CD14-positive monocyte (primary cell): ENCODE results near the gene DAGLA. TPM values are rescaled to one million over a fixed set of nuclear protein-coding genes. Genes with fewer than 3 reads are reported as not detected.
"Not testable (repeated sequence)": the region's sequence is repeated elsewhere in the genome, so short reads cannot be mapped to it uniquely, and the experiment has no call there.

Experiments used
- DNase-seq, 3 donors: peaks; one replicate each; pipeline ENCODE4 v3.0.0-alpha.2; 2011 to 2022
- H2AFZ ChIP-seq: 2 replicates; pipeline ENCODE4 v1.6.0; 2012; ENCODE audit warnings: mild to moderate bottlenecking, low read depth, low read length, inconsistent platforms; ENCODE audit not compliant: insufficient read depth, poor library complexity, severe bottlenecking
- H3K27ac ChIP-seq, 2 donors: 1 replicate in 1 of 2; 2 replicates in 1 of 2; pipeline ENCODE4 v1.5.1; 2012 to 2013; ENCODE audit warnings: low read length in 2 of 2, control low read depth in 1 of 2, inconsistent platforms in 1 of 2, low read depth in 1 of 2, mild to moderate bottlenecking in 1 of 2
- H3K27me3 ChIP-seq, 2 donors: one replicate each; pipeline versions ENCODE4 v1.6.0 to v1.6.1; 2011 to 2013; ENCODE audit warnings: low read length in 2 of 2; ENCODE audit not compliant: control insufficient read depth in 2 of 2, insufficient read depth in 2 of 2
- H3K36me3 ChIP-seq, 2 donors: replicated peaks in 1 of 2; 1 replicate in 1 of 2; 2 replicates in 1 of 2; pipeline versions ENCODE4 v1.5.1 to v1.6.1; 2012 to 2013; ENCODE audit warnings: low read length in 2 of 2, control low read depth in 1 of 2, inconsistent platforms in 1 of 2, mild to moderate bottlenecking in 1 of 2; ENCODE audit not compliant: insufficient read depth in 2 of 2, control insufficient read depth in 1 of 2
- H3K4me1 ChIP-seq, 2 donors: 1 replicate in 1 of 2; 2 replicates in 1 of 2; pipeline versions ENCODE4 v1.5.1 to v1.6.1; 2012 to 2013; ENCODE audit warnings: low read length in 2 of 2, control low read depth in 1 of 2, inconsistent platforms in 1 of 2, mild to moderate bottlenecking in 1 of 2, moderate library complexity in 1 of 2; ENCODE audit not compliant: insufficient read depth in 2 of 2, control insufficient read depth in 1 of 2
- H3K4me2 ChIP-seq: replicated peaks from 2 replicates; pipeline ENCODE3; 2012; ENCODE audit warnings: low read length, moderate library complexity, mild to moderate bottlenecking; ENCODE audit not compliant: poor library complexity, severe bottlenecking; ENCODE audit errors: extremely low read depth
- H3K4me3 ChIP-seq, 3 experiments: fragments of 200-600 bp in 1 of 3; sonication (generic) in 1 of 3; replicated peaks in 1 of 3; 1 replicate in 2 of 3; 2 replicates in 1 of 3; pipeline ENCODE4 v1.5.1; 2011 to 2013; ENCODE audit warnings: low read length in 3 of 3, mild to moderate bottlenecking in 3 of 3, control low read depth in 2 of 3, low read depth in 2 of 3, inconsistent platforms in 1 of 3, moderate library complexity in 1 of 3
- H3K79me2 ChIP-seq: 2 replicates; pipeline ENCODE4 v1.6.0; 2012; ENCODE audit warnings: mild to moderate bottlenecking, control low read depth, inconsistent platforms, low read length, moderate library complexity; ENCODE audit not compliant: insufficient read depth
- H3K9ac ChIP-seq: 2 replicates; pipeline ENCODE4 v1.6.0; 2017; ENCODE audit warnings: low read length, mild to moderate bottlenecking; ENCODE audit not compliant: insufficient read depth, poor library complexity, severe bottlenecking
- H3K9me3 ChIP-seq, 2 donors: replicated peaks in 1 of 2; 1 replicate in 1 of 2; 2 replicates in 1 of 2; pipeline versions ENCODE4 v1.5.1 to v1.6.1; 2012 to 2013; ENCODE audit warnings: low read length in 2 of 2, control low read depth in 1 of 2; ENCODE audit not compliant: control insufficient read depth in 1 of 2, insufficient read depth in 1 of 2
- H4K20me1 ChIP-seq: 2 replicates; pipeline ENCODE4 v1.6.0; 2012; ENCODE audit warnings: mild to moderate bottlenecking, low read length, control low read depth, moderate library complexity; ENCODE audit not compliant: insufficient read depth
- H3K27ac Mint-ChIP-seq, 7 donors: one replicate each; pipeline ENCODE4 v1.8.0; 2020; ENCODE audit warnings: mild to moderate bottlenecking in 7 of 7, mixed read lengths in 7 of 7, moderate library complexity in 6 of 7, inconsistent platforms in 2 of 7
- H3K27me3 Mint-ChIP-seq, 3 donors: one replicate each; pipeline ENCODE4 v1.8.0; 2021 to 2022; ENCODE audit warnings: low read depth in 3 of 3, mild to moderate bottlenecking in 3 of 3, mixed read lengths in 3 of 3, moderate library complexity in 3 of 3, inconsistent platforms in 1 of 3
- H3K36me3 Mint-ChIP-seq, 2 donors: one replicate each; pipeline ENCODE4 v1.8.0; 2020; ENCODE audit warnings: mixed read lengths in 2 of 2, inconsistent platforms in 1 of 2, mild to moderate bottlenecking in 1 of 2
- H3K4me1 Mint-ChIP-seq: one replicate; pipeline ENCODE4 v1.8.0; 2020; ENCODE audit warnings: mild to moderate bottlenecking, mixed read lengths
- H3K4me3 Mint-ChIP-seq, 2 donors: one replicate each; pipeline ENCODE4 v1.8.0; 2020; ENCODE audit warnings: mild to moderate bottlenecking in 2 of 2, mixed read lengths in 2 of 2, moderate library complexity in 1 of 2
- H3K9me3 Mint-ChIP-seq, 7 donors: one replicate each; pipeline ENCODE4 v1.8.0; 2020 to 2022; ENCODE audit warnings: mixed read lengths in 7 of 7, mild to moderate bottlenecking in 6 of 7, moderate library complexity in 6 of 7, inconsistent platforms in 2 of 7
- CTCF ChIP-seq: fragments of 200-600 bp; IDR thresholded peaks from one replicate; pipeline ENCODE4 v1.8.0; 2022; ENCODE audit warnings: antibody characterized with exemption, mild to moderate bottlenecking
- WGBS: methylation state at CpG from one replicate; pipeline ENCODE4 v1.1.5; 2013; ENCODE audit warnings: missing lambda C conversion rate; ENCODE audit not compliant: insufficient coverage; 5-methylcytosine and 5-hydroxymethylcytosine counted together
- intact Hi-C, 2 donors: fragments of 100-400 bp; cut with micrococcal nuclease; formaldehyde crosslinking; loops; one replicate each; pipeline versions ENCODE4 v1.15.0 to v1.15.1; 2023
- polyA plus RNA-seq, 3 donors: library from polyadenylated mRNA; depleted of rRNA in 1 of 3; unstranded in 2 of 3; stranded (reverse) in 1 of 3; fragments of 300-500 nt in 2 of 3; fragments of >200 nt in 1 of 3; fragmentation: Illumina TruSeq in 2 of 3; gene quantifications; 1 replicate in 2 of 3; 2 replicates in 1 of 3; pipeline ENCODE4 v1.2.3, GENCODE V29; 2012 to 2021

The DAGLA gene
- polyA plus RNA-seq, 3 donors = 0.16 to 6.7 (median 0.73) TPM

- H3K4me3 Mint-ChIP-seq = peak overlapping the region in 1 of 2 donors; percentile 53
- peak overlapping the region; percentile 32 for H2AFZ ChIP-seq
- DNase-seq = peak; percentile 64 to 71 (median 68)
Measured at GRCh38 chr11:61671527-61671926, 8.7 kb upstream of the DAGLA start.

DNA sequence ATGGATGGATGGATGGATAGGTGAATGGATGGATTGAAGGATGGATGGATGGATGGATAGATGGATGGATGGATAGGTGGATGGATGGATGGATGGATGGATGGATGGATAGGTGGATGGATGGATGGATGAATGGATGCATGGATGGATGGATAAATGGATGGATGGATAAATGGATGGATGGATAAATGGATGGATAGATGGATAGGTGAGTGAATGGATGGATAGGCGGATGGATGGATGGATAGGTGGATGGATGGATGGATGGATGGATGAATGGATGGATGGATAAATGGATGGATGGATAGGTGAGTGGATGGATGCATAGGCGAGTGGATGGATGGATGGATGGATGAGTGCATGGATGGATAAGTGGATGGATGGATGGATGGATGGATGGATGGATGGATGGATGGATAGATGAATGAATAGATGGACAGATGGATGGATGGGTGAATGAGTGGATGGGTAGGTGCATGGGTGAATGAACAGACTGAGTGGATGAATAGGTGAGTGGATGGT lies 6.2 kb upstream of the DAGLA start:
- H3K4me2 ChIP-seq, H3K27ac Mint-ChIP-seq, H3K4me3 ChIP-seq, H3K4me3 Mint-ChIP-seq, H3K9me3 Mint-ChIP-seq, H3K36me3 ChIP-seq, H3K9me3 ChIP-seq, H3K79me2 ChIP-seq, DNase-seq, H3K36me3 Mint-ChIP-seq, intact Hi-C loops, H2AFZ ChIP-seq, H3K9ac ChIP-seq, H4K20me1 ChIP-seq, H3K27ac ChIP-seq: not testable (repeated sequence)
- Mint-ChIP-seq H3K27me3 (peaks cover 5 to 26% (median 10%) of the 10 kb centered on the region in 3 donors), H3K4me1 (peaks cover 10% of the 10 kb centered on the region)
- 78% methylated on average over 2 of the region's 2 CpGs for WGBS
- peaks cover 2 to 14% of the 10 kb centered on the region in 2 donors for H3K4me1 ChIP-seq
- peaks cover 0 to 15% of the 10 kb centered on the region in 2 donors for H3K27me3 ChIP-seq

More at GRCh38 chr11:61671527-61671926, 8.7 kb upstream of the DAGLA start:
- H3K36me3 Mint-ChIP-seq = no peaks in the 10 kb centered on the region
- peaks cover 7% of the 10 kb centered on the region for H3K4me1 Mint-ChIP-seq
- Histone ChIP-seq H3K4me1 (peaks cover 0 to 10% of the 10 kb centered on the region in 2 donors), H3K4me3 (no peak overlapping the region), H3K27ac (no peak overlapping the region), H3K79me2 (no peaks in the 10 kb centered on the region), H3K27me3 (peaks cover 0 to 15% of the 10 kb centered on the region in 2 donors), H3K9me3 (no peaks in the 10 kb centered on the region), H4K20me1 (no peaks in the 10 kb centered on the region), H3K36me3 (no peaks in the 10 kb centered on the region), H3K4me2 (no peak overlapping the region), H3K9ac (no peak overlapping the region)
- TF ChIP-seq CTCF = peak; percentile 49
- peak overlapping the region in 1 of 7 donors; percentile 37 for H3K27ac Mint-ChIP-seq
- peaks cover 0 to 2% (median 0%) of the 10 kb centered on the region in 7 donors for H3K9me3 Mint-ChIP-seq
- intact Hi-C loops = no loop called here
- H3K27me3 Mint-ChIP-seq = peaks cover 5 to 24% (median 10%) of the 10 kb centered on the region in 3 donors
- WGBS = 20% methylated on average over 3 of the region's 5 CpGs
